Fibroblast of lung (primary cell): ENCODE data around the gene MAML2. TPM values are rescaled to one million over a fixed set of nuclear protein-coding genes. Genes with fewer than 3 reads are reported as not detected.

ENCODE experiments used
- DNase-seq, 2 donors: peaks; one replicate each; pipeline versions ENCODE4 v3.0.0 to v3.0.0-alpha.2; 2010; ENCODE audit warnings: low read depth in 2 of 2
- H2AFZ ChIP-seq: 2 replicates; pipeline ENCODE4 v1.5.1; 2012; ENCODE audit warnings: low read length, control low read depth, inconsistent platforms
- H3K27ac ChIP-seq: 2 replicates; pipeline ENCODE4 v1.5.1; 2011; ENCODE audit warnings: low read length, control low read depth; ENCODE audit not compliant: insufficient read depth
- H3K27me3 ChIP-seq: 2 replicates; pipeline ENCODE4 v1.5.1; 2011; ENCODE audit warnings: mild to moderate bottlenecking, low read length; ENCODE audit not compliant: control insufficient read depth, insufficient read depth
- H3K36me3 ChIP-seq: 2 replicates; pipeline ENCODE4 v1.5.1; 2011; ENCODE audit warnings: low read length; ENCODE audit not compliant: control insufficient read depth, insufficient read depth
- H3K4me1 ChIP-seq: 2 replicates; pipeline ENCODE4 v1.5.1; 2011; ENCODE audit warnings: low read length; ENCODE audit not compliant: control insufficient read depth, insufficient read depth; ENCODE audit errors: extremely low read depth
- H3K4me2 ChIP-seq: 2 replicates; pipeline ENCODE4 v1.5.1; 2011; ENCODE audit warnings: low read length, control low read depth; ENCODE audit not compliant: insufficient read depth; ENCODE audit errors: extremely low read depth
- H3K4me3 ChIP-seq, 4 experiments: fragments of 200-600 bp in 1 of 4; sonication (generic) in 1 of 4; replicated peaks in 1 of 4; 2 replicates each; pipeline ENCODE4 v1.5.1; 2011 to 2016; ENCODE audit warnings: low read length in 4 of 4, low read depth in 3 of 4, mild to moderate bottlenecking in 3 of 4, control low read depth in 2 of 4, inconsistent platforms in 1 of 4, mixed read lengths in 1 of 4; ENCODE audit not compliant: insufficient read depth in 1 of 4; ENCODE audit errors: control extremely low read depth in 1 of 4
- H3K79me2 ChIP-seq: 2 replicates; pipeline ENCODE4 v1.5.1; 2012; ENCODE audit warnings: mild to moderate bottlenecking, low read length, inconsistent platforms; ENCODE audit not compliant: control insufficient read depth, insufficient read depth
- H3K9ac ChIP-seq: 2 replicates; pipeline ENCODE4 v1.5.1; 2011; ENCODE audit warnings: mild to moderate bottlenecking, low read length, control low read depth; ENCODE audit not compliant: insufficient read depth
- H3K9me3 ChIP-seq: 2 replicates; pipeline ENCODE4 v1.5.1; 2012; ENCODE audit warnings: low read depth, low read length; ENCODE audit not compliant: control insufficient read depth, insufficient read depth
- H4K20me1 ChIP-seq: 2 replicates; pipeline ENCODE4 v1.5.1; 2011; ENCODE audit warnings: low read length; ENCODE audit not compliant: control insufficient read depth, insufficient read depth; ENCODE audit errors: extremely low read depth
- CTCF ChIP-seq, 2 donors: IDR thresholded peaks in 1 of 2; conservative IDR thresholded peaks in 1 of 2; 1 replicate in 1 of 2; 2 replicates in 1 of 2; pipeline ENCODE4 v1.5.1; 2011 to 2012; ENCODE audit warnings: low read length in 2 of 2, control low read depth in 1 of 2, inconsistent platforms in 1 of 2, low read depth in 1 of 2, mild to moderate bottlenecking in 1 of 2
- EZH2 ChIP-seq: IDR thresholded peaks from 2 replicates; pipeline ENCODE4 v1.5.1; 2012; ENCODE audit warnings: low read length, control low read depth, mild to moderate bottlenecking; ENCODE audit errors: missing control alignments
- polyA plus RNA-seq, 2 donors: library from polyadenylated mRNA; depleted of rRNA in 1 of 2; stranded (reverse) in 1 of 2; unstranded in 1 of 2; fragments of >200 nt; gene quantifications; 2 replicates each; pipeline ENCODE4 v1.2.1, GENCODE V29; 2011 to 2012; ENCODE audit warnings: missing spikeins in 1 of 2
- total RNA-seq: library from RNA; depleted of rRNA; stranded (reverse); fragments of >200 nt; gene quantifications from 2 replicates; pipeline ENCODE4 v1.2.1, GENCODE V29; 2014

Gene MAML2
- total and polyA plus RNA-seq, 2 donors (not counting 1 experiment from before 2014, with no cell fraction given), result 13.0 to 19.0 TPM

GRCh38 chr11:96234866-96235441 lies 108.0 kb downstream of the MAML2 start:
- no peak overlapping the region for H3K27ac ChIP-seq

GRCh38 chr11:96232132-96232531 lies 110.9 kb downstream of the MAML2 start:
- H4K20me1 ChIP-seq, result no peaks in the 10 kb centered on the region
- TF ChIP-seq EZH2, result no peak
- no peak for TF ChIP-seq CTCF (conservative IDR thresholded peaks at IDR 0.05 in 1 of 2, IDR thresholded peaks at IDR 0.05 in 1 of 2; ENCODE audit: low read depth in 1 of 2, low read length in 2 of 2)
- H2AFZ ChIP-seq, result no peak overlapping the region
- no peaks in the 10 kb centered on the region for H3K36me3 ChIP-seq
- H3K9me3 ChIP-seq, result no peaks in the 10 kb centered on the region
- no peaks in the 10 kb centered on the region for H3K27me3 ChIP-seq
- H3K4me3 ChIP-seq, result no peak overlapping the region
- no peak overlapping the region for H3K27ac ChIP-seq
- DNase-seq, result no peak
- no peak overlapping the region for H3K9ac ChIP-seq
- H3K79me2 ChIP-seq, result peaks cover 16% of the 10 kb centered on the region
- no peak overlapping the region for H3K4me2 ChIP-seq
- peaks cover 23% of the 10 kb centered on the region for H3K4me1 ChIP-seq

More at GRCh38 chr11:96234866-96235441, 108.0 kb downstream of the MAML2 start:
- Histone ChIP-seq H3K4me1 (peaks cover 24% of the 10 kb centered on the region), H3K4me3 (no peak overlapping the region), H3K9me3 (no peaks in the 10 kb centered on the region), H3K4me2 (peak overlapping the region; percentile 23), H3K79me2 (peaks cover 19% of the 10 kb centered on the region), H3K27me3 (no peaks in the 10 kb centered on the region), H4K20me1 (no peaks in the 10 kb centered on the region), H3K36me3 (no peaks in the 10 kb centered on the region), H2AFZ (no peak overlapping the region), H3K9ac (no peak overlapping the region)
- DNase-seq, result no peak
- TF ChIP-seq CTCF (conservative IDR thresholded peaks at IDR 0.05 in 1 of 2, IDR thresholded peaks at IDR 0.05 in 1 of 2; ENCODE audit: low read depth in 1 of 2, low read length in 2 of 2) (no peak), EZH2 (no peak)

- no peak for DNase-seq
- Histone ChIP-seq H2AFZ (no peak overlapping the region), H3K9me3 (no peaks in the 10 kb centered on the region), H3K27me3 (no peaks in the 10 kb centered on the region), H3K27ac (no peak overlapping the region), H3K4me2 (no peak overlapping the region), H3K4me1 (peaks cover 17% of the 10 kb centered on the region), H3K79me2 (peaks cover 16% of the 10 kb centered on the region), H3K9ac (no peak overlapping the region), H4K20me1 (no peaks in the 10 kb centered on the region), H3K36me3 (no peaks in the 10 kb centered on the region), H3K4me3 (no peak overlapping the region)
- TF ChIP-seq CTCF (conservative IDR thresholded peaks at IDR 0.05 in 1 of 2, IDR thresholded peaks at IDR 0.05 in 1 of 2; ENCODE audit: low read depth in 1 of 2, low read length in 2 of 2) (no peak), EZH2 (no peak)
Observed at GRCh38 chr11:96230686-96231085, 112.3 kb downstream of the MAML2 start.
